Right lobe of liver (tissue), 4 donors: ENCODE results near the gene AMPD1.

ENCODE experiments used
- CTCF ChIP-seq, 4 donors: fragments of 200-600 bp in 3 of 4; fragments of 450-650 bp in 1 of 4; IDR thresholded peaks; one replicate each; pipeline versions ENCODE4 v1.5.1 to v1.8.0; 2016 to 2022; ENCODE audit warnings: antibody characterized with exemption in 4 of 4, mild to moderate bottlenecking in 2 of 4
- POLR2A ChIP-seq: fragments of 450-650 bp; IDR thresholded peaks from one replicate; pipeline ENCODE4 v1.6.1; 2017; ENCODE audit warnings: antibody characterized with exemption, mild to moderate bottlenecking
- donor health status: DM: no; HTN: no; CAD: no.
- donor health status: DM: no; HTN: no; CAD: no.
- donor health status: DM: no; HTN: yes; CAD: no.

DNA sequence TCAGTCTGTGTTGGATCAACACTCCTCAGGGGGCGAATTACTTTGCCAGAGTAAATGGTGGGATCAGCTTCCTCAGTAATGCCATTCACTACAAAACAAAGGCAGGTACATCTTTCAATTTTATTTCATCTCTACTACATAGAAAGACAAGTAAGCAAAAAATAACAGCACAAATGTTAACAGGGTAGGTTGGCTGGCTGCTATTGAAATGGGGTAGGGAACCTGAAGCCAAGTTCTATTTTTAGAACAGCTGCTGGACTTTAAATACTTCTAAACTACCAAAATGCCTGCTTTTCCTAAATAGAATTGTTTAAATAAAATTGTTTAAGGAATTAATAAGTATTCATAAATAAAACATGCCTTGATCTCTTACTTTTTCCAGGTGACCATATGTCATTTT is 28.6 kb upstream of the AMPD1 start:
- TF ChIP-seq POLR2A (no peak), CTCF (IDR thresholded peaks at IDR 0.05) (no peak)
